ENCODE results near the gene HS1BP3. TPM values are rescaled to one million over a fixed set of nuclear protein-coding genes. Genes with fewer than 3 reads are reported as not detected.

HS1BP3 gene
- total and polyA plus RNA-seq, 2 of the 13 experiments (the other 11 are each of a cell fraction or from before 2014, with no cell fraction given): 15.2 to 22.0 TPM

GRCh38 chr2:20585710-20586594 lies 64.9 kb downstream of the HS1BP3 start (continued):
- TF ChIP-seq ZNF512 (CRISPR knock-in tag; IDR thresholded peaks at IDR 0.05) (peak; percentile 63; the same call in 1 of the 2 replicates), ZNF496 (CRISPR knock-in tag; IDR thresholded peaks at IDR 0.05; ENCODE audit: insufficient replicate concordance) (no peak), ZNF660 (CRISPR knock-in tag; IDR thresholded peaks at IDR 0.05; ENCODE audit: borderline replicate concordance, low read depth) (no peak), ZNF513 (CRISPR knock-in tag; conservative IDR thresholded peaks at IDR 0.05) (no peak), ARHGAP35 (CRISPR knock-in tag; IDR thresholded peaks at IDR 0.05; ENCODE audit: borderline replicate concordance) (no peak), ZNF773 (CRISPR knock-in tag; IDR thresholded peaks at IDR 0.05; ENCODE audit: borderline replicate concordance) (no peak), HNRNPH1 (optimal IDR thresholded peaks at IDR 0.05; ENCODE audit: low read depth, low read length) (no peak), KLF15 (CRISPR knock-in tag; IDR thresholded peaks at IDR 0.05; ENCODE audit: borderline replicate concordance) (no peak), PATZ1 (CRISPR knock-in tag; IDR thresholded peaks at IDR 0.05) (no peak), CENPX (CRISPR knock-in tag; IDR thresholded peaks at IDR 0.05) (no peak), XBP1 (CRISPR knock-in tag; IDR thresholded peaks at IDR 0.05) (no peak), HMGXB4 (CRISPR knock-in tag; IDR thresholded peaks at IDR 0.05; ENCODE audit: borderline replicate concordance in 1 of 2, low read depth in 1 of 2) (peak in 1 of 2 experiments; percentile 12; a peak in 1 of 4 replicates), ZNF558 (CRISPR knock-in tag; IDR thresholded peaks at IDR 0.05; ENCODE audit: borderline replicate concordance) (no peak), NFIB (CRISPR knock-in tag; IDR thresholded peaks at IDR 0.05; ENCODE audit: borderline replicate concordance) (no peak), MAFG (CRISPR knock-in tag; IDR thresholded peaks at IDR 0.05) (no peak), HOXD1 (CRISPR knock-in tag; IDR thresholded peaks at IDR 0.05) (no peak), E2F2 (CRISPR knock-in tag; IDR thresholded peaks at IDR 0.05; ENCODE audit: borderline replicate concordance) (no peak), TAF15 (IDR thresholded peaks at IDR 0.05; ENCODE audit: low read depth, low read length, poor library complexity, severe bottlenecking) (no peak), RNF2 (conservative IDR thresholded peaks at IDR 0.05; ENCODE audit: low read depth) (no peak)

Data from HepG2 (cell line).